Liver (tissue), 3 donors: ENCODE results near the gene NHS.

Source experiments
- FOXA1 ChIP-seq: IDR thresholded peaks from 2 replicates; pipeline ENCODE4 v1.6.1; 2016; ENCODE audit warnings: antibody characterized with exemption
- GABPA ChIP-seq, 2 donors: IDR thresholded peaks in 1 of 2; conservative IDR thresholded peaks in 1 of 2; 2 replicates each; pipeline ENCODE4 v1.6.1; 2016; ENCODE audit warnings: antibody characterized with exemption in 2 of 2, mild to moderate bottlenecking in 1 of 2, moderate library complexity in 1 of 2
- HNF4A ChIP-seq, 2 donors: conservative IDR thresholded peaks; 2 replicates each; pipeline ENCODE4 v1.6.1; 2016; ENCODE audit warnings: antibody characterized with exemption in 2 of 2, mild to moderate bottlenecking in 2 of 2
- JUND ChIP-seq, 2 donors: IDR thresholded peaks; 2 replicates each; pipeline ENCODE4 v1.6.1; 2016; ENCODE audit warnings: antibody characterized with exemption in 2 of 2
- RAD21 ChIP-seq, 2 donors: IDR thresholded peaks; 2 replicates each; pipeline ENCODE4 v1.6.1; 2016; ENCODE audit warnings: antibody characterized with exemption in 2 of 2, mild to moderate bottlenecking in 2 of 2
- RXRA ChIP-seq, 2 donors: IDR thresholded peaks; 2 replicates each; pipeline ENCODE4 v1.6.1; 2017 to 2018; ENCODE audit warnings: antibody characterized with exemption in 2 of 2, mild to moderate bottlenecking in 1 of 2
- SP1 ChIP-seq: IDR thresholded peaks from 2 replicates; pipeline ENCODE4 v1.6.1; 2018; ENCODE audit warnings: antibody characterized with exemption, mild to moderate bottlenecking
- TAF1 ChIP-seq: conservative IDR thresholded peaks from 2 replicates; pipeline ENCODE4 v1.6.1; 2016; ENCODE audit warnings: antibody characterized with exemption, mild to moderate bottlenecking
- YY1 ChIP-seq: IDR thresholded peaks from 2 replicates; pipeline ENCODE4 v1.6.1; 2016; ENCODE audit warnings: antibody characterized with exemption, mild to moderate bottlenecking
- TF ChIP-seq, protein P1 (sequence below): IDR thresholded peaks from 2 replicates; pipeline ENCODE4 v1.6.1; 2016; ENCODE audit warnings: antibody characterized with exemption
- TF ChIP-seq, protein P2 (sequence below): fragments of 150-350 bp; IDR thresholded peaks from 2 replicates; pipeline ENCODE4 v1.5.1; 2017; ENCODE audit warnings: improper control_type of control experiment, low read depth, low read length; ENCODE audit not compliant: missing input control
- TF ChIP-seq, protein P3 (sequence below): IDR thresholded peaks from 2 replicates; pipeline ENCODE4 v1.6.1; 2016; ENCODE audit warnings: antibody characterized with exemption
- TF ChIP-seq, protein P4 (sequence below): IDR thresholded peaks from 2 replicates; pipeline ENCODE4 v1.6.1; 2016; ENCODE audit warnings: antibody characterized with exemption
- TF ChIP-seq, protein P5 (sequence below): IDR thresholded peaks from 2 replicates; pipeline ENCODE4 v1.6.1; 2016; ENCODE audit warnings: antibody characterized with exemption, mild to moderate bottlenecking
- donor health status: healthy.
- donor health status: healthy.

DNA sequence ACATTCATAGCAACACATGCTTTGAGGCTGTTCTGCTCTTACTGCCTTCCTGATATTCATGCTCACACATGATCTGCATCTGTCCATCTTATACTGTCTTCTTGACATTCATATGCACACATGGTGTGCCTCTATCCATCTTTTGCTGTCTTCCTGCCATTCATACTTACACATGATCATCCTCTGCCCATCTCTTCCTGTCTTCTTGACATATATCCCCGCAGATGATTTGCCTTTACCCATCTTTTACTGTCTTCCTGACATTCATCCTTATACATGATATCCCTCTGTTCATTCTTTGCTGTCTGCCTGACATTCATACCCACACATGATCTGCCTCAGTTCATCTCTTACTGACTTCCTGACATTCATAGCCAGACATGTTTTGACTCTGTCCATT is 399.1 kb downstream of the NHS start:
- TF ChIP-seq, protein P1, sequence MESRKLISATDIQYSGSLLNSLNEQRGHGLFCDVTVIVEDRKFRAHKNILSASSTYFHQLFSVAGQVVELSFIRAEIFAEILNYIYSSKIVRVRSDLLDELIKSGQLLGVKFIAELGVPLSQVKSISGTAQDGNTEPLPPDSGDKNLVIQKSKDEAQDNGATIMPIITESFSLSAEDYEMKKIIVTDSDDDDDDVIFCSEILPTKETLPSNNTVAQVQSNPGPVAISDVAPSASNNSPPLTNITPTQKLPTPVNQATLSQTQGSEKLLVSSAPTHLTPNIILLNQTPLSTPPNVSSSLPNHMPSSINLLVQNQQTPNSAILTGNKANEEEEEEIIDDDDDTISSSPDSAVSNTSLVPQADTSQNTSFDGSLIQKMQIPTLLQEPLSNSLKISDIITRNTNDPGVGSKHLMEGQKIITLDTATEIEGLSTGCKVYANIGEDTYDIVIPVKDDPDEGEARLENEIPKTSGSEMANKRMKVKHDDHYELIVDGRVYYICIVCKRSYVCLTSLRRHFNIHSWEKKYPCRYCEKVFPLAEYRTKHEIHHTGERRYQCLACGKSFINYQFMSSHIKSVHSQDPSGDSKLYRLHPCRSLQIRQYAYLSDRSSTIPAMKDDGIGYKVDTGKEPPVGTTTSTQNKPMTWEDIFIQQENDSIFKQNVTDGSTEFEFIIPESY = no peak
- TF ChIP-seq, protein P2, sequence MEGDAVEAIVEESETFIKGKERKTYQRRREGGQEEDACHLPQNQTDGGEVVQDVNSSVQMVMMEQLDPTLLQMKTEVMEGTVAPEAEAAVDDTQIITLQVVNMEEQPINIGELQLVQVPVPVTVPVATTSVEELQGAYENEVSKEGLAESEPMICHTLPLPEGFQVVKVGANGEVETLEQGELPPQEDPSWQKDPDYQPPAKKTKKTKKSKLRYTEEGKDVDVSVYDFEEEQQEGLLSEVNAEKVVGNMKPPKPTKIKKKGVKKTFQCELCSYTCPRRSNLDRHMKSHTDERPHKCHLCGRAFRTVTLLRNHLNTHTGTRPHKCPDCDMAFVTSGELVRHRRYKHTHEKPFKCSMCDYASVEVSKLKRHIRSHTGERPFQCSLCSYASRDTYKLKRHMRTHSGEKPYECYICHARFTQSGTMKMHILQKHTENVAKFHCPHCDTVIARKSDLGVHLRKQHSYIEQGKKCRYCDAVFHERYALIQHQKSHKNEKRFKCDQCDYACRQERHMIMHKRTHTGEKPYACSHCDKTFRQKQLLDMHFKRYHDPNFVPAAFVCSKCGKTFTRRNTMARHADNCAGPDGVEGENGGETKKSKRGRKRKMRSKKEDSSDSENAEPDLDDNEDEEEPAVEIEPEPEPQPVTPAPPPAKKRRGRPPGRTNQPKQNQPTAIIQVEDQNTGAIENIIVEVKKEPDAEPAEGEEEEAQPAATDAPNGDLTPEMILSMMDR = no peak
- TF ChIP-seq GABPA (IDR thresholded peaks at IDR 0.05 in 1 of 2, conservative IDR thresholded peaks at IDR 0.05 in 1 of 2) = no peak
- TF ChIP-seq TAF1 = no peak
- no peak for TF ChIP-seq RAD21 (IDR thresholded peaks at IDR 0.05)
- TF ChIP-seq FOXA1 = no peak
- TF ChIP-seq, protein P3, sequence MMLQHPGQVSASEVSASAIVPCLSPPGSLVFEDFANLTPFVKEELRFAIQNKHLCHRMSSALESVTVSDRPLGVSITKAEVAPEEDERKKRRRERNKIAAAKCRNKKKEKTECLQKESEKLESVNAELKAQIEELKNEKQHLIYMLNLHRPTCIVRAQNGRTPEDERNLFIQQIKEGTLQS = no peak
- TF ChIP-seq YY1 = no peak
- no peak for TF ChIP-seq SP1
- TF ChIP-seq, protein P4, sequence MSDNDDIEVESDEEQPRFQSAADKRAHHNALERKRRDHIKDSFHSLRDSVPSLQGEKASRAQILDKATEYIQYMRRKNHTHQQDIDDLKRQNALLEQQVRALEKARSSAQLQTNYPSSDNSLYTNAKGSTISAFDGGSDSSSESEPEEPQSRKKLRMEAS = no peak
- TF ChIP-seq, protein P5, sequence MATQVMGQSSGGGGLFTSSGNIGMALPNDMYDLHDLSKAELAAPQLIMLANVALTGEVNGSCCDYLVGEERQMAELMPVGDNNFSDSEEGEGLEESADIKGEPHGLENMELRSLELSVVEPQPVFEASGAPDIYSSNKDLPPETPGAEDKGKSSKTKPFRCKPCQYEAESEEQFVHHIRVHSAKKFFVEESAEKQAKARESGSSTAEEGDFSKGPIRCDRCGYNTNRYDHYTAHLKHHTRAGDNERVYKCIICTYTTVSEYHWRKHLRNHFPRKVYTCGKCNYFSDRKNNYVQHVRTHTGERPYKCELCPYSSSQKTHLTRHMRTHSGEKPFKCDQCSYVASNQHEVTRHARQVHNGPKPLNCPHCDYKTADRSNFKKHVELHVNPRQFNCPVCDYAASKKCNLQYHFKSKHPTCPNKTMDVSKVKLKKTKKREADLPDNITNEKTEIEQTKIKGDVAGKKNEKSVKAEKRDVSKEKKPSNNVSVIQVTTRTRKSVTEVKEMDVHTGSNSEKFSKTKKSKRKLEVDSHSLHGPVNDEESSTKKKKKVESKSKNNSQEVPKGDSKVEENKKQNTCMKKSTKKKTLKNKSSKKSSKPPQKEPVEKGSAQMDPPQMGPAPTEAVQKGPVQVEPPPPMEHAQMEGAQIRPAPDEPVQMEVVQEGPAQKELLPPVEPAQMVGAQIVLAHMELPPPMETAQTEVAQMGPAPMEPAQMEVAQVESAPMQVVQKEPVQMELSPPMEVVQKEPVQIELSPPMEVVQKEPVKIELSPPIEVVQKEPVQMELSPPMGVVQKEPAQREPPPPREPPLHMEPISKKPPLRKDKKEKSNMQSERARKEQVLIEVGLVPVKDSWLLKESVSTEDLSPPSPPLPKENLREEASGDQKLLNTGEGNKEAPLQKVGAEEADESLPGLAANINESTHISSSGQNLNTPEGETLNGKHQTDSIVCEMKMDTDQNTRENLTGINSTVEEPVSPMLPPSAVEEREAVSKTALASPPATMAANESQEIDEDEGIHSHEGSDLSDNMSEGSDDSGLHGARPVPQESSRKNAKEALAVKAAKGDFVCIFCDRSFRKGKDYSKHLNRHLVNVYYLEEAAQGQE = no peak
- no peak for TF ChIP-seq JUND (IDR thresholded peaks at IDR 0.05)
- no peak for TF ChIP-seq HNF4A (conservative IDR thresholded peaks at IDR 0.05)
- TF ChIP-seq RXRA (IDR thresholded peaks at IDR 0.05) = no peak
